ENCODE data around the gene CARD14.
"Not testable (repeated sequence)": the region's sequence is repeated elsewhere in the genome, so short reads cannot be mapped to it uniquely, and the experiment has no call there.

Gene CARD14

DNA sequence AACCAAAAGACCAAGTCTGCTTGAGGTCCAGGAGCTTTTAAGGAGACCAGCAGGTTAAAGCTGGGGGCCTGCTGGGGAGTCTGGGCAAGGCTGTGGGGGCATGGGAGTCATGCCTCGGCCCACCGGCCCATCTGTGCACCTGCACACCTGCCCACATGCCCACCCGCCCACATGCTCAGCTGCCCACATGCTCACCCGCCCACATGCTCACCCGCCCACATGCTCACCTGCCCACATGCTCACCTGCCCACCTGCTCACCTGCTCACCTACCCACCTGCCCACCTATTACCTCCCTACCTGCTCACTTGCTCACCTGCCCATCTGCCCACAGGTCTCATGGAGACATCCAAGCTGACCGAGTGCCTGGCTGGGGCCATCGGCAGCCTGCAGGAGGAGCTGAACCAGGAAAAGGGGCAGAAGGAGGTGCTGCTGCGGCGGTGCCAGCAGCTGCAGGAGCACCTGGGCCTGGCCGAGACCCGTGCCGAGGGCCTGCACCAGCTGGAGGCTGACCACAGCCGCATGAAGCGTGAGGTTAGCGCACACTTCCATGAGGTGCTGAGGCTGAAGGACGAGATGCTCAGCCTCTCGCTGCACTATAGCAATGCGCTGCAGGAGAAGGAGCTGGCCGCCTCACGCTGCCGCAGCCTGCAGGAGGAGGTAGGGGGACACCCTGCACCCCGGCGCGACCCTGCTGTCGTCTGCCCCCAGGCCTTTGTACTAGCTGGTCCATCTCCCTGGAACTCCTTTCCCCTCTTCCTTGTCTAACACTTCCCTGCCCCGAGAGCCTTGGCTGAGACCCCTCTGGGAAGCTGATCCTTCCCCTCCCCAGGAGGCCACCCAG is 14.0 kb downstream of the CARD14 start:
- no peak for DNase-seq

DNA sequence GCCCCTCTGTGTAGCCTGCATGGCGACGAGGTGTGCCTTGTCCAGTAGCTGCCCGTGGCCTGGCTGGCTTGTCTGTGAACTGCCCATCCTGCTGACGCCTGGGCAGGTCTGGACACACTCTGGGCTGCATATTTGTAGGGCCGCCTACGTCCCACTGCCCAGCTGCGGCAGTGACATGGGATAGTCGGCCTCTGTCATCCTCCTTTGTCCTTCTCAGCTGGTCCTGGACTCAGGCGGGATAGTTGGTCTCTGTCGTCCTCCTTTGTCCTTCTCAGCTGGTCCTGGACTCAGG is 14.5 kb downstream of the CARD14 start:
- DNase-seq, result no peak

DNA sequence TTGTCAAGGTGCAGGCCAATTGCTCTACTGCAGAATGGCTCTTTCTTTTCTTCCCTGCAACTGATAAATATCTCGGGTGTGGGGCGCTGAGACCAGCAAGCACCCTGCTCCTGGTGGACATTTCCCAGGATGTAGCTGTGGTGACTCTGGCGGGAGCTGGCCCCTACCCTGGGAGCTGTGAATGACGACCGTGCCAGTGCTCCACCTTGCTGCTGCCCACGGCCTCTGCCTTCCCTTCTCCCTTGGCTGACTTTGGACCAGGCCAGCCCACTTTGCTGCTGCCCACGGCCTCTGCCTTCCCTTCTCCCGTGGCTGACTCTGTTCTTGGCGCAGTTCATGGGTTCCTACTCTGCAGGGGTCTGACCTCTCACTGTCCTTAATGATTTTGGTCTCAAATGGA is 16.1 kb downstream of the CARD14 start:
- DNase-seq, result no peak

DNA sequence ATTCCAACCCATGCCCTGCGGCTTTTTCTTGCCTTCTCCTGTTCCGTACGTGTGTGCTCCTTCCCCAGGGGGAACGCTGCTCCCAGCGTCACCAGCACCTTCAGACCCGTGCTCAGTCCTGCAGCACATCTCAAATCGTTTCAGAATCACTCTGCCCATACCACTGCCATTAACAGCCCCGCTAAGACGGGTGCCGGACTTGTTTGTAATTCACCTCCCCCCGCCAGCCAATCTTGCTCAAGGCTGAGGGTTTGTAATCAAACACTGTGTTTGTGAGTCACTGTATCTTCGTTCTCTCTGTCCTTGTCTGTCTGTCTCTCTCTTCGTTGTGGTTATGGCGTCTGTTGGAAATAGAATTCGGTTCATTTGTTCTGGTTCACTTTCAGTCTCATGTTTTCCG is 17.3 kb downstream of the CARD14 start:
- no peak for DNase-seq

DNA sequence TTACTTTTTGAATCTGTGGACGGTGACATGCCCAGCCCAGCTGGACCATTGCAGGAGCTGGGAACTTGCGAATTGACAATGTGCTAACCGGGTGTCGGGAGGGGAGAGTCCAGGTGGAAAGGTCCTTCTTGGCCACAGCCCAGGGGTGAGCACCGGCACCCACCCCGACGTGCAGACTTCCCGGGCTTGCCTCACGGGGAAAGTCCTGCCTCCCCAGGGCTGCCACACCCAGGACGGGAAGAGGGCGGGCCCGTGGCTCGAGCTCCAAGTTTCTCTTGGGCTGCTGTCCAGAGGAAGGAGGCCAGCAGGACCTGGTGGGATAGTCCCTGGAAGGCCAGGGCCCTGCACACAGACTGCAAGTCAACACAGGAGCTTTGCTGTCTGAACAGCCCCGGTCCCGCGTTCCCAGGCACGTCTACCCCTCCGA is 17.7 kb downstream of the CARD14 start:
- no peak for DNase-seq

DNA sequence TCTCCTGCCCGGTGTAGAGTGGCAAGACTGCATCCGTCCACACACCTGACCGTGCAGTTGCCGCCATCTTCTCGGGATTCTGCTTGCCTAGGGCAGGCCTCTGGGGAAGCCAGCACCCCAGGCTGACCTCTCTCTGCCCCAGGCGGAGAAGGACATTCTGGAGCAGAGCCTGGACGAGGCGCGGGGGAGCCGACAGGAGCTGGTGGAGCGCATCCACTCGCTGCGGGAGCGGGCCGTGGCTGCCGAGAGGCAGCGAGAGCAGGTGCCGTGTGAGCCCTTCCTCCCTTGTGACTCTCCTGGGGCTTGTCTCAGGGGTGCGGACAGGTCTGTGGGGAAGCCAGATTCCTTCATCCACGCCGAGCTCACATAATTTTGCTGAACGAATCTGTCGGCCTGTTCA is 19.8 kb downstream of the CARD14 start:
- DNase-seq, result no peak

DNA sequence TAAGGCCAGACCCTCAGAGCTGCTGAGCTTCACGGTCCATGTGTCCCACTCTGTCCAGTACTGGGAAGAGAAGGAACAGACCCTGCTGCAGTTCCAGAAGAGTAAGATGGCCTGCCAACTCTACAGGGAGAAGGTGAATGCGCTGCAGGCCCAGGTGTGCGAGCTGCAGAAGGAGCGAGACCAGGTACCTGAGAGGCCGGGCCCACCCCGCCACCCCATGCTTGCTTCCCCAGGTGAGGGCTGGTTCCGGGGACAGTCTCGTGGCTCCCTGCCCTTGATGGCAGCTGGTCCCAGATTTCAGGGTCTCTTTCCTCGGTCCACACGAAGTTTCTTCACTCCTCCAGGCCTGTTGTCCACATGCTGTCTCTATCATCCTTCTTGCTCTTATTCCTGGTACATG is 20.9 kb downstream of the CARD14 start:
- no peak for DNase-seq

DNA sequence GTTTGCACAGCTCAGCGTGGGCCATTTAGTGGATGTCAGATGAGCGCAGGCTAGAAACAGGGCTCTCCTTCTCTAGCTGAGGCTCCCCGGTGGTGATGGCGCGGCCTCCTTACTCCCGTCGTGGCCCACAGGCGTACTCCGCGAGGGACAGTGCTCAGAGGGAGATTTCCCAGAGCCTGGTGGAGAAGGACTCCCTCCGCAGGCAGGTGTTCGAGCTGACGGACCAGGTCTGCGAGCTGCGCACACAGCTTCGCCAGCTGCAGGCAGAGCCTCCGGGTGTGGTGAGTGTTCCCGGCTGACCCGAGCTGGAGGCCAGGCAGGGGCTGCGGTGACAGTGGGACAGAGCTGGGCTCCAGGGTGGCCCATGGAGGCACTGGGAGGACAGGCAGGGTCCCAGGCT is 21.4 kb downstream of the CARD14 start:
- no peak for DNase-seq

DNA sequence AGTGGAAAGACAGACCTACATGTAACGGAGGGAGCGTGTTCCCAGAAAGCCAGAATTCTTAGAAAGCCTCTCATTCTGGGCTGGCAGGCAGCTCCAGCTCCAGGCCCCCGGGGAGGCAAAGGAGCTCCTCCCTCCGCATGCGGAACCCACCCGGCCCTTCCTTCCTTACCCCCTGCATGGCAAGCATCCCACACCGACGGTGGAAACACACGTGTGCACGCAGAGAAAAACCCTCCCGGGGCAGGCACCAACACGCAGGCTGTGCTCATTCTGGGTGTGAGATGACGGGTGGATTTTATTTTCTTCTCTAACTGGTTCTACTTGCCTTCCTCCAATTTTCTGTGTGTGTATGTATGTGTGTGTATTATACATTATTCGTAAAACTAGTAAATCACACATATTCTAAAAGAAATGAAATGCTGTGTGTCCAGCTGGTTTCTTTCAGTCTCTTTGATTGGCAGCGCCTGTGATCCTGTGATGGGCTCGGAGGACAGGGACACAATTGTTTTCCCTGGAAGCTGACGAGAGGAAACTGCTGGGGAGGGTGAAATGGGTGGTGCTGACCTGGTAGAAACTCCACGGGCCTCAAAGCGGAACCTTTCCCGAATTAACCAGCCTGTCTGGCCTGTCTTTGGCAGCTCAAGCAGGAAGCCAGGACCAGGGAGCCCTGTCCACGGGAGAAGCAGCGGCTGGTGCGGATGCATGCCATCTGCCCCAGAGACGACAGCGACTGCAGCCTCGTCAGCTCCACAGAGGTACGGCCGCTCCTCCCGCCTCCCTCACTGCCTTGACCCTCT is 22.2 kb downstream of the CARD14 start:
- DNase-seq, result peak; percentile 44

DNA sequence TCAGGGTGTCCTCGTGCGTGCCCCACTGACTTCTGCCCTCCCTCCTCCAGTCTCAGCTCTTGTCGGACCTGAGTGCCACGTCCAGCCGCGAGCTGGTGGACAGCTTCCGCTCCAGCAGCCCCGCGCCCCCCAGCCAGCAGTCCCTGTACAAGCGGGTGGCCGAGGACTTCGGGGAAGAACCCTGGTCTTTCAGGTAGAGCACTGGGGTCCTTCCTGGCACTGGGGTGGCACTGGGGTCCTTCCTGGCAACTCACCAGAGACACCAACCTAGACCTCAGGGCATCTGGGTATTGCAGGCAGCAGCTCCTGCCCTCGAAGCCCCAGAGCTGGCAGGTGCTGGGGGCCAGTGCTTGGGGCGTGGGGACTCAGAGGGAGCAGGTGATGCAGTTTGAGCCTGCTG is 25.3 kb downstream of the CARD14 start:
- DNase-seq, result no peak

DNA sequence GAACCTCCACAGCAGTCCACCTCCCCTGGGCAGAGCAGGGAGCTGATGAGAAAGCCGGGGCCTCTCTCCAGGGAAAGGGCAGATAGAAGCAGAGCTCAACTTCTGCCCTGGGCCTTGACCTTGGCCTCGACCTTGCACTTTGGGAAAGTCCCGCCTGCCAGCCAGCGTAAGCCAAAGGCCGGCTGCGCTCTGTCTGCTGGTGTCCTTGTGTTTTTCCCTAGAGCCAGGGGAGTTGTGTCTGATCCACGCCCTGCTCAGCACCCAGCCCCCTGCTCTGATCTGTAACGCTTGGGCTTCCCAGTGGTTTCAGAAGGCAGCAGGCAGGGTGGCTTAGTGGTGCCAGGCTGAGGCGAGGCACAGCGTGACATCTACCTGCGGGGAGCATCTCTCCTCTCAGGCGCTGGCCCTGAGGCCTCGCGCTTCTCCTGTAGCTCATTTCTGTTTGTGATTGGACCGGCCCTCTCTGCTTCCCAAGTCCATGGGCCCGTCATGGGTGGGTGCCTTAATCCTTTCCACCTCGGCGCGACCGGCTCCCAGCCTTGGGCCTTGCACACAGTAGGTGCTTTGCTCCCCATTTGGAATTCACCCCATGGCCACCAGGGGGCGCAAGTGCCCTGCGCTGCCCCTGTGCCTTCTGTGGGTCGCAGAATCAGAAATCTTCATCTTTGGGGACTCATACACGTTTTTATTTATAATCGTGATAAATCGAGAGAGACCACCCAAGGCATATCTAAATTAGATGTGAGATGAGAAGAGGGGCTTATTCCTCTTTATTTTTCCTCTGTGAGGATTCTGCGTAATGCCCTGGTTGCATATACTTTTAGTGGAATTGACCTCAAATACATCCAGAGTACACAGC is 26.1 kb downstream of the CARD14 start:
- peak; percentile 28 for DNase-seq

DNA sequence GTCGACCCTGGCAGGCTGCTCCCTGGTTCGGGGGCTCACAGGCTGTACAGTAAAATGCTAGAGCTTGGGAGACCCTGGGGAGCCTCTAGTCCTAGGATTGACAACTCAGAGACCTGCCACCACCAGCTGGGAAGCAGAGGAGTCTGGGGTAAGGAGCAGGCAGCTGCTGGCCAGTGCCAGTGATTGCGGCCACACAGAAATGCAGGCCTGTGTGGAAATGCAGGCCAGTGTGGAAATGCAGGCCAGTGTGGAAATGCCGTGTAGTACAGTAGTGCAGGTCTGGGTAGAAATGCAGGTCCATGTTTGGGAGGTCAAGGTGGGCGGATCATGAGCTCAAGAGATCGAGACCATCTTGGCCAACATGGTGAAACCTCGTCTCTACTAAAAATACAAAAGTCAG is 26.8 kb downstream of the CARD14 start:
- DNase-seq, result no peak

DNA sequence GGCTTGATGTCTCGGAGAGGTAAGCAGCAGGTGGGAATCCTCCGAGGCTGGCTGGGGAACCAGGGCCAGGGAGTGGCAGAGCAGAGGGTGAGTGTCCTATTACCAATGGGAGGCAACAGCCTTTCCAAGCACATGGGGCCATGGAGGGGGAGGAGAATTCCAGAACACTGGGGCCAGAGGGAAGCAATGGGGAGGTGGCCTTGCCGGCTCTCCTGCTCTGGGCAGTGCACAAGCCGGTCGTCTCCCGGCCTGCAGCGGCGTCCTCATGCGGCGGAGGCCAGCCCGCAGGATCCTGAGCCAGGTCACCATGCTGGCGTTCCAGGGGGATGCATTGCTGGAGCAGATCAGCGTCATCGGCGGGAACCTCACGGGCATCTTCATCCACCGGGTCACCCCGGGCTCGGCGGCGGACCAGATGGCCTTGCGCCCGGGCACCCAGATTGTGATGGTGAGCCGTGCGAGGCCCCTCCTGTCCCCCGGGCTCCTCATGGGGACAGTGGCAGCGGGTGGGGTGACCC is 28.4 kb downstream of the CARD14 start:
- peak; percentile 58 for DNase-seq

DNA sequence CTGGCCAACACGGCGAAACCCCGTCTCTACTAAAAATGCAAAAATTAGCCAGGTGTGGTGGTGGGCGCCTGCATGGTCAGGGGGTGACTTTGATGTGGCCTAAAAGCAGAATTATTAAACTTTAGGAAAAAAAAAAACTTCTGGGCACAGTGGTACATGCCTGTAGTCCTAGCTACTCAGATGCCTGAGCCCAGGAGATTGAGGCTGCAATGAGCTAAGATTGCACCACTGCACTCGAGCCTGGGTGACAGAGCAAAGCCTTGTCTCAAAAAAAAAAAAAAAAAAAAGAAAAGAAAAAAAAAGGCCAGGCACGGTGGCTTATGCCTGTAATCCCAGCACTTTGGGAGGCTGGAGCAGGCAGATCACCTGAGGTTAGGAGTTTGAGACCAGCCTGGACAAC is 29.5 kb downstream of the CARD14 start:
- DNase-seq, result not testable (repeated sequence)

DNA sequence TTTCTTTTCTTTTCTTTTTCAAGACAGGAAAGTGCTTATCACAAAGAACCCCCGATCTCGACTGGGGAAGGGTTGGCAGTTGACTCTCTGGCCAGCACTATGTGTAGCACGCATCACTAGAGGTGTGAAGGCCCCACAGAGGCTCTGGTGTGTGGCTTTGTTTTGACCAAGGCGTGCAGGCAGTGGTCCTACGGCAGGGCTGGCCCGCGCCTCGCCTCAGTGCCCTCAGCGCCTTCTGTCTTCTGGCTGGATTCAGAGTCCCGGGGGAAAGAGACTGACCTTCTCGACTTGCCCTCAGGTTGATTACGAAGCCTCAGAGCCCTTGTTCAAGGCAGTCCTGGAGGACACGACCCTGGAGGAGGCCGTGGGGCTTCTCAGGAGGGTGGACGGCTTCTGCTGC is 31.6 kb downstream of the CARD14 start:
- DNase-seq, result no peak

DNA sequence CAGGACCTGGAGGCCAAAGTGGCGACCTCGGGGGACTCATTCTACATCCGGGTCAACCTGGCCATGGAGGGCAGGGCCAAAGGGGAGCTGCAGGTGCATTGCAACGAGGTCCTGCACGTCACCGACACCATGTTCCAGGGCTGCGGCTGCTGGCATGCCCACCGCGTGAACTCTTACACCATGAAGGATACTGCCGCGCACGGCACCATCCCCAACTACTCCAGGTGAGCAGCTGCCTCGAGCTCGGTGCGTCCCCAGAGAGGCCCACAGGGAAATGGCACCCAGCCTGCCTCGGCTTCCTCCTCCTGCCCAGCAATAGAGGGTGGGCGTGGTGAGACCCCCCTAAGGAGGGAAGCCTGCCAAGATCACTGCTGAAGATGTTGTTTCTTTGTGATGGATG is 32.4 kb downstream of the CARD14 start:
- no peak for DNase-seq

DNA sequence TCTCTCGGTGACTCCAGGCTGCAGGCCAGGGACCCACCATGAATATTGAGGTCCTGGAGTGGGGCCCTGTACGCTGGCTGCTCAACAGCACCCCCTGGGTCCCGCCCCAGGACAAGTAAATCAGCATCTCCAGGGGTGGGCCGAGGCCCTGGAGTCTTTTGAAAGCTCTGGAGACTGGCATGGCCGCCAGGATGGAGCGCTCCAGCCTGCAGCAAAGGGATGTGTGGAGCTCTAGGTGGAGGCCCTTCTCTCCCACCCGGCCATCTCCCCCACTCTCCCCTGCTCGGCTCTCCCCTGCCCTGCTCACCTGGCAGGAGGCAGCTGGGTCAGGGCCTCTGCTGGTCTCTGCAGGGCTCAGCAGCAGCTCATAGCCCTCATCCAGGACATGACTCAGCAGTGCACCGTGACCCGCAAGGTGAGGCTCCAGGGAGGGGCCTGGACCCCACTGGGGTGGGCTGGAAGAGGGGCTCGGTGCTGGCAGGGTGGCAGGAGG is 33.7 kb downstream of the CARD14 start:
- no peak for DNase-seq

DNA sequence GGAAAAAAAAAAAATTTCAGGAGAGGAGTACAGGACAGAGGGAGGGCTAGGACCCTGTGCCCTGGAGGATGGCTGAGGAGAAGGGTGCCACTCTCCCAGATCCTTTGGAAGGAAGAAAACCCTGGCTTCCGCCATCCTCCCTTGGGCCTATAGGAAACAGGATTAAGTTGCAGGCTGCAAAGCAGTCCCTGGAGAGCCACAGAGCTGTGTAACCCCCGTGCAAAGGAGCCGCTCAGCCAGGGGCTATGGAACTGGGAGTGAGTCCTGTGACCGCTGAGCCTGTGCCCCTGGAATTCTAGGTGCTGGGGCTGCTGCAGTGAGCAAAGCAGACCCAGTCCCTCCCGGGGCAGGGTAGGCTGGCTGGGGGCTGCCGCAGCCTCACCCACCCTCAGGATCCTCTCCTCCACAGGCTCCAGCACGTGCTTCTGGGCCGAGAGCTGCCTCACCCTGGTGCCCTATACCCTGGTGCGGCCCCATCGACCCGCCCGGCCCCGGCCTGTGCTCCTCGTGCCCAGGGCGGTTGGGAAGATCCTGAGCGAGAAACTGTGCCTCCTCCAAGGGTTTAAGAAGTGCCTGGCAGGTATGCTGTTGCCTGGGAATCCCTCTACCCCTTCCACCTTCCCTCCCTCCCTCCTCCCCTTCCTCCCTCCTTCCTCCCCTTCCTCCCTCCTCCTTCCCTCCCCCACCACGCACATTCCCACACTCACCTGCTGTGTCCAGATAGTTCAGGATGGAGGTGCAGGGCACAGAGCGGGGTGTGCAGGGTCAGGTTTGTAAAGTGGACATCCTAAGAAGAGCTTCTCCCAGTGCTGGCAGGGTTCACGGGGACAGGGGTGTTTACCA is 35.0 kb downstream of the CARD14 start:
- no peak for DNase-seq

DNA sequence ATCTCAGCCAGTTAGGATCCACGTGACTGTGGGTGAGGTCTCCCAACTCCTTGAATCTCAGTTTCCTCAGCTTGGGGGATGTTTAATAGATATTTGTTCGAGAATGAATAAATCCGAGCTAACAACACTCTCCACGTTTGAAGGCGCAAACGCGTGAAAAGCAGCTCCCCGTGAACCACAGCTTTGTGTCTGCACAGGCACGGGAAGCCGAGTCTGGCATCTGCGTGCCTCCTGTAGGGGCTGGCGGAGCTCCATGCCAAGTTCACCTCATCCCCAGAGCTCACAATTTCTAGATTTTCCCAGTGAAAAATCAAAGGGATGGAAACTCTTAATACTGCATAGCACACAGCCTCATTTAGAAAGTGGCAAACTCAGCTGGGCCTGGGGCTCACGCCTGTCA is 36.0 kb downstream of the CARD14 start:
- DNase-seq, result no peak

DNA sequence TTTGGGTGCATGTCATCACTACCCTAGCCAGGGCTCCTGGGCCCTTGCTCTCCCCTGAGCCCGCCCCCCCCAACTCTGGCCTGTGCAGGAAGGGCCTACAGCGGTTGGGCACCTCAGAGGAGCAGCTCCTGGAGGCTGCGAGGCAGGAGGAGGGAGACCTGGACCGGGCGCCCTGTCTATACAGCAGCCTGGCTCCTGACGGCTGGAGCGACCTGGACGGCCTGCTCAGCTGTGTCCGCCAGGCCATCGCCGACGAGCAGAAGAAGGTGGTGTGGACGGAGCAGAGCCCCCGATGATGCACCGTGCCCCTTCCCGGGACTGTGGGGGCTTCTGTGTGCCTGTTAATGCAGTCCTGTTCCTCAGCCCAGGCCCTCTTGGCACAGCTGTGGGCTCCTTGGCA is 38.2 kb downstream of the CARD14 start:
- DNase-seq, result no peak

DNA sequence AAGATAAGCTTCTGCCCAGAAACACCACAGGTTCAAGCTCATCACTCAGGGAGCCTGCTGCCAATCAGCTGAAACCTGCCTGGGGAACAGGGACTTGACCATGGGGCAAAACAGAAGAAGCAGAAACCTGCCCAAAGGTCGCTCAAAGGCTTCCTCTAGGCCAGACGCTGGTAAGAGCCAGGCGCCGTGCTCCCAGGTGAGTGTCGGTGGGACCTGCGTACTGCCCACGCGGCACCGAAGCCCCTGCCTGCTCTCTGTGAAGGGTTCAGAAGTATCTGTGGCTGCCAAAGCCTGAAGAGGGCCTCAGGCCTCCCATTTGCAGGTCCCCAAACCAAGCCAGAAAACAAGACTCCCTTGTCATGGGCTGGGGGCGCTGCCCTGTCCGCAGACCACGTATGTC is 39.9 kb downstream of the CARD14 start:
- no peak for DNase-seq

All from right kidney (tissue), 1 donor.